Neuron (in vitro differentiated cells): ENCODE data around the gene ATG9B.
A peak's percentile ranks its signal among the peaks of the same experiment; 100 is the strongest.

Experiments
- H2AFZ ChIP-seq: one replicate; pipeline ENCODE4 v1.6.1; 2013; ENCODE audit warnings: low read depth, mild to moderate bottlenecking, inconsistent platforms, low read length, moderate library complexity
- H3K27me3 ChIP-seq: one replicate; pipeline ENCODE4 v1.6.1; 2013; ENCODE audit warnings: low read length; ENCODE audit not compliant: insufficient read depth
- H3K36me3 ChIP-seq: one replicate; pipeline ENCODE4 v1.6.1; 2013; ENCODE audit warnings: low read length; ENCODE audit not compliant: insufficient read depth
- H3K4me1 ChIP-seq: one replicate; pipeline ENCODE4 v1.6.1; 2013; ENCODE audit warnings: low read length; ENCODE audit not compliant: insufficient read depth
- H3K4me3 ChIP-seq: 2 replicates; pipeline ENCODE4 v1.5.1; 2013; ENCODE audit warnings: mild to moderate bottlenecking, low read length, moderate library complexity
- H3K9me3 ChIP-seq: one replicate; pipeline ENCODE4 v1.6.1; 2013; ENCODE audit warnings: low read length

ATG9B gene

GRCh38 chr7:150992833-150993302 is 31.4 kb downstream of the ATG9B start:
- H3K4me3 ChIP-seq: no peak overlapping the region
- H3K9me3 ChIP-seq: no peaks in the 10 kb centered on the region
- peaks cover 41% of the 10 kb centered on the region for H3K4me1 ChIP-seq
- no peaks in the 10 kb centered on the region for H3K36me3 ChIP-seq
- H2AFZ ChIP-seq: peak overlapping the region; percentile 64
- no peaks in the 10 kb centered on the region for H3K27me3 ChIP-seq

GRCh38 chr7:150992051-150992640 is 32.1 kb downstream of the ATG9B start:
- H3K9me3 ChIP-seq: no peaks in the 10 kb centered on the region
- peaks cover 41% of the 10 kb centered on the region for H3K4me1 ChIP-seq
- H3K27me3 ChIP-seq: peaks cover 3% of the 10 kb centered on the region

GRCh38 chr7:150990416-150991186 is 33.7 kb downstream of the ATG9B start, which contains the start of gene NOS3:
Gene NOS3 (plus strand): TSS chr7:150991017. CDS start chr7:150993804, 2,787 bp downstream.
- Histone ChIP-seq H3K4me1 (peaks cover 38% of the 10 kb centered on the region), H3K36me3 (no peaks in the 10 kb centered on the region), H3K9me3 (no peaks in the 10 kb centered on the region), H3K27me3 (peaks cover 3% of the 10 kb centered on the region), H3K4me3 (no peak within 1 kb of the TSS), H2AFZ (no peak within 1 kb of the TSS)

More at GRCh38 chr7:150992051-150992640, 32.1 kb downstream of the ATG9B start:
- Histone ChIP-seq H2AFZ (no peak overlapping the region), H3K4me3 (no peak overlapping the region), H3K36me3 (no peaks in the 10 kb centered on the region)

- H3K4me3 ChIP-seq: no peak overlapping the region
These were observed 34.8 kb downstream of the ATG9B start for GRCh38 chr7:150989456-150989855.

GRCh38 chr7:150988230-150989226 is 35.8 kb downstream of the ATG9B start:
- Histone ChIP-seq H3K27me3 (peaks cover 3% of the 10 kb centered on the region), H3K9me3 (no peaks in the 10 kb centered on the region), H2AFZ (no peak overlapping the region), H3K4me3 (no peak overlapping the region), H3K36me3 (no peaks in the 10 kb centered on the region), H3K4me1 (peaks cover 22% of the 10 kb centered on the region)

More at GRCh38 chr7:150989456-150989855, 34.8 kb downstream of the ATG9B start:
- Histone ChIP-seq H3K9me3 (no peaks in the 10 kb centered on the region), H2AFZ (no peak overlapping the region), H3K4me1 (peaks cover 31% of the 10 kb centered on the region), H3K36me3 (no peaks in the 10 kb centered on the region), H3K27me3 (peaks cover 3% of the 10 kb centered on the region)

- Histone ChIP-seq H3K36me3 (no peaks in the 10 kb centered on the region), H3K4me3 (no peak overlapping the region), H3K9me3 (no peaks in the 10 kb centered on the region), H2AFZ (no peak overlapping the region), H3K4me1 (peaks cover 11% of the 10 kb centered on the region), H3K27me3 (peaks cover 15% of the 10 kb centered on the region)
These were observed 37.7 kb downstream of the ATG9B start for GRCh38 chr7:150986556-150986955.

- H3K4me1 ChIP-seq: peaks cover 11% of the 10 kb centered on the region
- H3K9me3 ChIP-seq: no peaks in the 10 kb centered on the region
- H3K27me3 ChIP-seq: peaks cover 18% of the 10 kb centered on the region
- H2AFZ ChIP-seq: no peak overlapping the region
- H3K4me3 ChIP-seq: no peak overlapping the region
- no peaks in the 10 kb centered on the region for H3K36me3 ChIP-seq
These were observed 38.2 kb downstream of the ATG9B start for GRCh38 chr7:150986099-150986512.

GRCh38 chr7:150983893-150984368 is 40.4 kb downstream of the ATG9B start:
- Histone ChIP-seq H2AFZ (no peak overlapping the region), H3K27me3 (peaks cover 23% of the 10 kb centered on the region)

GRCh38 chr7:150982351-150982750 is 41.9 kb downstream of the ATG9B start:
- peaks cover 20% of the 10 kb centered on the region for H3K27me3 ChIP-seq
- H3K4me1 ChIP-seq: peaks cover 14% of the 10 kb centered on the region
- H2AFZ ChIP-seq: no peak overlapping the region
- no peak overlapping the region for H3K4me3 ChIP-seq
- H3K36me3 ChIP-seq: no peaks in the 10 kb centered on the region
- H3K9me3 ChIP-seq: no peaks in the 10 kb centered on the region

More at GRCh38 chr7:150983893-150984368, 40.4 kb downstream of the ATG9B start:
- Histone ChIP-seq H3K9me3 (no peaks in the 10 kb centered on the region), H3K36me3 (no peaks in the 10 kb centered on the region), H3K4me1 (peaks cover 19% of the 10 kb centered on the region), H3K4me3 (no peak overlapping the region)

- Histone ChIP-seq H3K27me3 (peaks cover 20% of the 10 kb centered on the region), H3K9me3 (no peaks in the 10 kb centered on the region), H3K4me3 (no peak overlapping the region), H2AFZ (no peak overlapping the region), H3K36me3 (no peaks in the 10 kb centered on the region), H3K4me1 (peaks cover 21% of the 10 kb centered on the region)
These were observed 42.6 kb downstream of the ATG9B start for GRCh38 chr7:150981644-150982043.

- Histone ChIP-seq H3K9me3 (no peaks in the 10 kb centered on the region), H3K36me3 (no peaks in the 10 kb centered on the region), H3K27me3 (peaks cover 20% of the 10 kb centered on the region), H3K4me1 (peaks cover 28% of the 10 kb centered on the region), H2AFZ (no peak overlapping the region), H3K4me3 (no peak overlapping the region)
These were observed 43.6 kb downstream of the ATG9B start for GRCh38 chr7:150980663-150981062.

- H3K4me1 ChIP-seq: peaks cover 35% of the 10 kb centered on the region
- H2AFZ ChIP-seq: no peak overlapping the region
- no peaks in the 10 kb centered on the region for H3K36me3 ChIP-seq
- H3K27me3 ChIP-seq: peaks cover 20% of the 10 kb centered on the region
- H3K9me3 ChIP-seq: no peaks in the 10 kb centered on the region
- peak overlapping the region; percentile 42 for H3K4me3 ChIP-seq
These were observed 44.4 kb downstream of the ATG9B start for GRCh38 chr7:150979713-150980390.
